GM18508 (cell line): ENCODE data around the gene CARMIL1.
A peak's percentile ranks its signal among the peaks of the same experiment; 100 is the strongest.
"Not testable (repeated sequence)": the region's sequence is repeated elsewhere in the genome, so short reads cannot be mapped to it uniquely, and the experiment has no call there.

Experiments used
- ATAC-seq: cut with Tn5 transposase; IDR thresholded peaks from one replicate; pipeline ENCODE4 v1.9.1; 2021; ENCODE audit warnings: moderate number of reproducible peaks; ENCODE audit not compliant: insufficient read depth, unreplicated experiment

Gene CARMIL1

GRCh38 chr6:25275436-25275835 is 3.7 kb upstream of the CARMIL1 start:
- ATAC-seq: no peak

GRCh38 chr6:25277386-25277785 is 1.8 kb upstream of the CARMIL1 start:
- no peak for ATAC-seq

GRCh38 chr6:25277857-25278256 is 1.3 kb upstream of the CARMIL1 start:
- no peak for ATAC-seq

GRCh38 chr6:25278261-25278913 is 787 bp upstream of the CARMIL1 start:
- peak; percentile 7 for ATAC-seq

- no peak for ATAC-seq
Observed at GRCh38 chr6:25279748-25280343, 672 bp downstream of the CARMIL1 start.

GRCh38 chr6:25280344-25281074 is 1.3 kb downstream of the CARMIL1 start:
- no peak for ATAC-seq

- no peak for ATAC-seq
Observed at GRCh38 chr6:25286891-25287290, 7.7 kb downstream of the CARMIL1 start.

GRCh38 chr6:25287941-25288340 is 8.8 kb downstream of the CARMIL1 start:
- no peak for ATAC-seq

- no peak for ATAC-seq
Observed at GRCh38 chr6:25288518-25288917, 9.3 kb downstream of the CARMIL1 start.

GRCh38 chr6:25290306-25291060 is 11.3 kb downstream of the CARMIL1 start:
- no peak for ATAC-seq

GRCh38 chr6:25292384-25292783 is 13.2 kb downstream of the CARMIL1 start:
- no peak for ATAC-seq

- no peak for ATAC-seq
Observed at GRCh38 chr6:25295651-25296050, 16.5 kb downstream of the CARMIL1 start.

- no peak for ATAC-seq
Observed at GRCh38 chr6:25296217-25296905, 17.2 kb downstream of the CARMIL1 start.

- ATAC-seq: no peak
Observed at GRCh38 chr6:25297039-25297441, 17.9 kb downstream of the CARMIL1 start.

- no peak for ATAC-seq
Observed at GRCh38 chr6:25297823-25298522, 18.8 kb downstream of the CARMIL1 start.

- not testable (repeated sequence) for ATAC-seq
Observed at GRCh38 chr6:25298523-25298865, 19.3 kb downstream of the CARMIL1 start.

- ATAC-seq: no peak
Observed at GRCh38 chr6:25301362-25301761, 22.2 kb downstream of the CARMIL1 start.

GRCh38 chr6:25302151-25302550 is 23.0 kb downstream of the CARMIL1 start:
- no peak for ATAC-seq

- ATAC-seq: no peak
Observed at GRCh38 chr6:25302677-25303128, 23.5 kb downstream of the CARMIL1 start.

- no peak for ATAC-seq
Observed at GRCh38 chr6:25303254-25303653, 24.1 kb downstream of the CARMIL1 start.
